Hematopoietic multipotent progenitor cell treated with erythropoietin and hydrocortisone succinate and interleukin-3 and kit ligand, for 17 days (in vitro differentiated cells): ENCODE data around the gene ZNF554.
"Not testable (repeated sequence)": the region's sequence is repeated elsewhere in the genome, so short reads cannot be mapped to it uniquely, and the experiment has no call there.

Source experiments
- DNase-seq: peaks from one replicate; pipeline ENCODE4 v3.0.0-alpha.2; 2015; ENCODE audit warnings: low spot score

The ZNF554 gene

GRCh38 chr19:2867025-2867991 lies 47.6 kb downstream of the ZNF554 start, which contains the start of gene ZNF556:
ZNF556 (plus strand) TSS chr19:2867335; CDS start chr19:2867422, 87 bp downstream.
- DNase-seq = no peak

GRCh38 chr19:2869618-2870017 lies 50.0 kb downstream of the ZNF554 start:
- no peak for DNase-seq

- DNase-seq = not testable (repeated sequence)
These were observed 52.5 kb downstream of the ZNF554 start for GRCh38 chr19:2872175-2872574.

GRCh38 chr19:2877398-2878331 lies 58.0 kb downstream of the ZNF554 start:
- DNase-seq = no peak

DNA sequence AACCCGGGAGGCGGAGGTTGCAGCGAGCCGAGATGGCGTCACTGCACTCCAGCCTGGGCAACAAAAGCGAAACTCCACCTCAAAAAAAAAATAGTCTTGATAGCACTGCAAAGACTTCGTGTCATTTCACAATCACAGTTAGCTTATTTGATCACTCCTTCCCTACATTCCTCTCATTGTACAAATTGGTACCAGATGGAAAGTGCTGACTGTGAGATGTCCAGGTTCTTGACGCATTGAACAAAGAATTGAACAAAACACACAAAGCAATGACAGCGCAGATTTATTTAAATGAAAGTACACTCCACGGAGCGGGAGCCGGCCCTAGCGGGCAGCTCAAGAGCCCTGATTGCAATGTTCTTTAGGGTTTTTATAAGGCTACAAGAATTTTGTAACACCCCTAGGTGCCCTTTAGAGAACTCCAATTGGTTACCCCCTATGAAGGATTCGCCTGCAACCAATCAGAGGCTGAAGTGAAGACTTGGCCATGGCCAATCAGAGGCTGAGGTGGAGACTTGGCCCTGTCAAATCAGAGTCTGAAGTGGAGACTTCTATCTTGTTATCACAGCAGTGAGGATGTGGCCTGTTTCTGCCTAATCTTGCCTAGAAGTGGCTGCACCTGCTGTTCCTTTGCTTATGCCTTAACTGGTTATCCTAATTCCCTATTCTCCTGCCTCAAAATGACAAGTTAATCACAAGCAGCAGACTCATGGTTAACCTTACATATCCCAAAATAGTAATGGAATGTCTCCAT lies 64.2 kb downstream of the ZNF554 start:
- no peak for DNase-seq

GRCh38 chr19:2885736-2886135 lies 66.1 kb downstream of the ZNF554 start:
- DNase-seq = no peak
